T-helper 1 cell (primary cell): ENCODE data around the gene RNLS.
A peak's percentile ranks its signal among the peaks of the same experiment; 100 is the strongest.

Experiments used
- DNase-seq, 5 donors: peaks; one replicate each; pipeline ENCODE4 v3.0.0-alpha.2; 2012 to 2020

The RNLS gene

GRCh38 chr10:88254091-88254490 lies 329.0 kb downstream of the RNLS start:
- peak in 1 of 5 donors; percentile 45 for DNase-seq

GRCh38 chr10:88253622-88254021 lies 329.5 kb downstream of the RNLS start:
- no peak for DNase-seq

- DNase-seq = no peak
Observed at GRCh38 chr10:88253128-88253527, 330.0 kb downstream of the RNLS start.

- no peak for DNase-seq
Observed at GRCh38 chr10:88249450-88249849, 333.7 kb downstream of the RNLS start.

GRCh38 chr10:88246675-88247074 lies 336.4 kb downstream of the RNLS start:
- no peak for DNase-seq

- DNase-seq = no peak
Observed at GRCh38 chr10:88245974-88246511, 337.1 kb downstream of the RNLS start.

GRCh38 chr10:88244781-88245625 lies 338.1 kb downstream of the RNLS start:
- DNase-seq = no peak

- no peak for DNase-seq
Observed at GRCh38 chr10:88243836-88244730, 339.0 kb downstream of the RNLS start.

- DNase-seq = no peak
Observed at GRCh38 chr10:88243202-88243744, 339.8 kb downstream of the RNLS start.

- DNase-seq = no peak
Observed at GRCh38 chr10:88241501-88241900, 341.6 kb downstream of the RNLS start.

GRCh38 chr10:88239212-88239611 lies 343.9 kb downstream of the RNLS start:
- DNase-seq = no peak

- DNase-seq = no peak
Observed at GRCh38 chr10:88238615-88238914, 344.6 kb downstream of the RNLS start.

GRCh38 chr10:88237896-88238614 lies 345.1 kb downstream of the RNLS start:
- DNase-seq = no peak

- peak in 1 of 5 donors; percentile 26 for DNase-seq
Observed at GRCh38 chr10:88236121-88236743, 346.9 kb downstream of the RNLS start.

GRCh38 chr10:88234297-88234696 lies 348.8 kb downstream of the RNLS start:
- no peak for DNase-seq

- DNase-seq = no peak
Observed at GRCh38 chr10:88233870-88234269, 349.2 kb downstream of the RNLS start.

GRCh38 chr10:88232983-88233543 lies 350.1 kb downstream of the RNLS start:
- no peak for DNase-seq

GRCh38 chr10:88232029-88232895 lies 350.9 kb downstream of the RNLS start:
- no peak for DNase-seq

- no peak for DNase-seq
Observed at GRCh38 chr10:88230251-88230650, 352.9 kb downstream of the RNLS start.

- DNase-seq = no peak
Observed at GRCh38 chr10:88228130-88228529, 355.0 kb downstream of the RNLS start.
